Measurements from ENCODE around the gene RXRG. TPM values are rescaled to one million over a fixed set of nuclear protein-coding genes. Genes with fewer than 3 reads are reported as not detected.
A peak's percentile ranks its signal among the peaks of the same experiment; 100 is the strongest.

Gene RXRG
- 0.03 to 0.05 TPM in 2 of 3 replicates, not detected in the other for polyA plus RNA-seq
- not detected for polyA plus RNA-seq (2011; ENCODE audit: low read depth)
- 0.09 and 0.12 TPM in 2 replicates for polyA plus RNA-seq (2011; cell fraction: cytosol; rRNA removed)
- polyA plus RNA-seq (2011; cell fraction: nucleus; rRNA removed): 0.07 and 0.17 TPM in 2 replicates
- not detected in 2 replicates for polyA plus RNA-seq (2012; ENCODE audit: low replicate concordance)
- polyA minus RNA-seq: 0.23 TPM in 1 of 3 replicates, not detected in the others
- polyA minus RNA-seq (2011; cell fraction: cytosol; rRNA and poly(A)+ RNA removed): not detected
- not detected in 2 replicates for polyA minus RNA-seq (2011; cell fraction: nucleus; rRNA and poly(A)+ RNA removed)

GRCh38 chr1:165444897-165445370 lies at the start of gene RXRG:
TSS of gene RXRG (minus strand) at chr1:165445126. CDS start at chr1:165444893, 233 bp downstream.
- TF ChIP-seq CTCF (optimal IDR thresholded peaks at IDR 0.05 in 1 of 3, IDR thresholded peaks at IDR 0.05 in 1 of 3, conservative IDR thresholded peaks at IDR 0.05 in 1 of 3; ENCODE audit: extremely low read depth in 1 of 3, insufficient read depth in 2 of 3, low read length in 3 of 3) (no peak), EZH2 (IDR thresholded peaks at IDR 0.05; ENCODE audit: low read length) (peak; percentile 93)
- no peak for DNase-seq (ENCODE audit: low read depth, low spot score)

GRCh38 chr1:165492845-165493373 lies 48.0 kb upstream of the RXRG start:
- dilution Hi-C loops (cut with MboI; ENCODE audit: extremely low pct_ligation_motif_present, low sequenced_read_pairs): no loop called here
- FAIRE-seq (no peak), DNase-seq (ENCODE audit: low read depth, low spot score) (no peak)
- no peaks in the 10 kb centered on the region for H4K20me1 ChIP-seq (ENCODE audit: control insufficient read depth, extremely low read depth, insufficient read depth, low read length)
- H3K27me3 ChIP-seq (ENCODE audit: control insufficient read depth, extremely low read depth, insufficient read depth, low read length): peaks cover 62% of the 10 kb centered on the region
- no peaks in the 10 kb centered on the region for H3K36me3 ChIP-seq (ENCODE audit: control insufficient read depth in 2 of 2, extremely low read depth in 1 of 2, insufficient read depth in 2 of 2, low read length in 2 of 2)
- H3K79me2 ChIP-seq (ENCODE audit: control insufficient read depth, insufficient read depth, low read length): no peaks in the 10 kb centered on the region
- no peak for TF ChIP-seq EZH2 (IDR thresholded peaks at IDR 0.05; ENCODE audit: low read length)
- no peak overlapping the region for H2AFZ ChIP-seq (ENCODE audit: control insufficient read depth, low read length)
- H3K9me3 ChIP-seq (ENCODE audit: control insufficient read depth, low read depth, low read length): no peaks in the 10 kb centered on the region
- no peak overlapping the region for H3K27ac ChIP-seq (ENCODE audit: control insufficient read depth, insufficient read depth, low read length)
- H3K4me1 ChIP-seq (ENCODE audit: control insufficient read depth, extremely low read depth, insufficient read depth, low read length): no peaks in the 10 kb centered on the region
- H3K9ac ChIP-seq (ENCODE audit: control insufficient read depth, extremely low read depth, insufficient read depth, low read length): no peak overlapping the region
- H3K4me3 ChIP-seq (ENCODE audit: control insufficient read depth in 2 of 3, extremely low read depth in 1 of 3, insufficient read depth in 2 of 3, low read depth in 1 of 3, low read length in 3 of 3): no peak overlapping the region
- H3K4me2 ChIP-seq (ENCODE audit: control insufficient read depth, extremely low read depth, insufficient read depth, low read depth, low read length): no peak overlapping the region
- no peaks in the 10 kb centered on the region for H3K9me1 ChIP-seq (ENCODE audit: control insufficient read depth, extremely low read depth, insufficient read depth, low read length)

More at GRCh38 chr1:165444897-165445370, at the start of gene RXRG:
- H3K9me3 ChIP-seq (ENCODE audit: control insufficient read depth, low read depth, low read length): no peaks in the 10 kb centered on the region
- peak within 1 kb of the TSS in 1 of 3 experiments; percentile 8 for H3K4me3 ChIP-seq (ENCODE audit: control insufficient read depth in 2 of 3, extremely low read depth in 1 of 3, insufficient read depth in 2 of 3, low read depth in 1 of 3, low read length in 3 of 3)
- dilution Hi-C loops (cut with MboI; ENCODE audit: extremely low pct_ligation_motif_present, low sequenced_read_pairs): no loop called here
- H2AFZ ChIP-seq (ENCODE audit: control insufficient read depth, low read length): no peak within 1 kb of the TSS
- no peaks in the 10 kb centered on the region for H3K36me3 ChIP-seq (ENCODE audit: control insufficient read depth in 2 of 2, extremely low read depth in 1 of 2, insufficient read depth in 2 of 2, low read length in 2 of 2)
- peak within 1 kb of the TSS; percentile 20 for H3K4me2 ChIP-seq (ENCODE audit: control insufficient read depth, extremely low read depth, insufficient read depth, low read depth, low read length)
- no peaks in the 10 kb centered on the region for H3K9me1 ChIP-seq (ENCODE audit: control insufficient read depth, extremely low read depth, insufficient read depth, low read length)
- H3K9ac ChIP-seq (ENCODE audit: control insufficient read depth, extremely low read depth, insufficient read depth, low read length): no peak within 1 kb of the TSS
- no peaks in the 10 kb centered on the region for H3K79me2 ChIP-seq (ENCODE audit: control insufficient read depth, insufficient read depth, low read length)
- peaks cover 55% of the 10 kb centered on the region for H3K27me3 ChIP-seq (ENCODE audit: control insufficient read depth, extremely low read depth, insufficient read depth, low read length)
- FAIRE-seq: no peak
- no peak within 1 kb of the TSS for H3K27ac ChIP-seq (ENCODE audit: control insufficient read depth, insufficient read depth, low read length)
- no peaks in the 10 kb centered on the region for H3K4me1 ChIP-seq (ENCODE audit: control insufficient read depth, extremely low read depth, insufficient read depth, low read length)
- H4K20me1 ChIP-seq (ENCODE audit: control insufficient read depth, extremely low read depth, insufficient read depth, low read length): no peaks in the 10 kb centered on the region
